ENCODE measurements around the gene SARDH.

SARDH gene

DNA sequence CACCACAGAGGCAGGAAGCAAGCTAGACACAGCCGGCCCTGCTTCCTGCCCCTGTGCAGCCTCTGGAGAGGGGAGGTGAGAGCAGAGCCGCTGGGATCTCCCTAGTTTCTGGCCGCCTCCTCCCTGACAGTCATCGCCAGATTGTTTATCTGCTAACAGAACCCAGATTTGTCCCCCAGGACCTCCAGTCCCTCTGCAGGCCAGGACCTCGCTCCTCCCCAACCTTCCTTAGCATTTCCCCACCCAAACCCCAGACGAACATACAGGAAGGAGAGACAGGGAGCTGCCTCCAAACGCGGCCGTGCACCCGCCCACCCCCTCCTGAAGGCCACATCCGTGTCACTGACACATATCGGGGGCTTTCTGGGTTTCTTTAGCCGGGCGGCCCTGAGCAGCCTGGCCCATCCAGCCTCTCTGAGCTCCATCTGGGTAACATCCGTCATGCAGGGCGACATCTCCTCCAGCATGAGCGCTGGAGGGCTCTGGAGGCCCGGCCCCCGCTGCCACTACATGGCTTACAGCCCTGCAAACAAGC is 54.5 kb downstream of the SARDH start:
- Histone ChIP-seq H3K27ac (ENCODE audit: low read length) (no peak overlapping the region), H3K9me3 (ENCODE audit: insufficient read depth, low read length, severe bottlenecking) (no peaks in the 10 kb centered on the region), H3K4me2 (ENCODE audit: insufficient read depth, low read length) (no peak overlapping the region), H3K27me3 (ENCODE audit: insufficient read depth, low read length, poor library complexity) (no peaks in the 10 kb centered on the region), H3K4me1 (ENCODE audit: insufficient read depth, low read length) (peaks cover 3% of the 10 kb centered on the region), H3K4me3 (ENCODE audit: low read depth in 1 of 2, low read length in 2 of 2) (no peak overlapping the region), H3K79me2 (ENCODE audit: insufficient read depth, low read length) (no peaks in the 10 kb centered on the region), H4K20me1 (ENCODE audit: insufficient read depth, low read length) (no peaks in the 10 kb centered on the region; the same call in 1 of the 2 replicates), H2AFZ (ENCODE audit: low read depth, low read length) (no peak overlapping the region), H3K36me3 (ENCODE audit: insufficient read depth, low read length) (no peaks in the 10 kb centered on the region), H3K9ac (ENCODE audit: low read depth, low read length) (no peak overlapping the region)
- DNase-seq, result peak; percentile 54
- peak; percentile 91 for ATAC-seq (ENCODE audit: insufficient read depth, low read depth)
- TF ChIP-seq, protein P1, sequence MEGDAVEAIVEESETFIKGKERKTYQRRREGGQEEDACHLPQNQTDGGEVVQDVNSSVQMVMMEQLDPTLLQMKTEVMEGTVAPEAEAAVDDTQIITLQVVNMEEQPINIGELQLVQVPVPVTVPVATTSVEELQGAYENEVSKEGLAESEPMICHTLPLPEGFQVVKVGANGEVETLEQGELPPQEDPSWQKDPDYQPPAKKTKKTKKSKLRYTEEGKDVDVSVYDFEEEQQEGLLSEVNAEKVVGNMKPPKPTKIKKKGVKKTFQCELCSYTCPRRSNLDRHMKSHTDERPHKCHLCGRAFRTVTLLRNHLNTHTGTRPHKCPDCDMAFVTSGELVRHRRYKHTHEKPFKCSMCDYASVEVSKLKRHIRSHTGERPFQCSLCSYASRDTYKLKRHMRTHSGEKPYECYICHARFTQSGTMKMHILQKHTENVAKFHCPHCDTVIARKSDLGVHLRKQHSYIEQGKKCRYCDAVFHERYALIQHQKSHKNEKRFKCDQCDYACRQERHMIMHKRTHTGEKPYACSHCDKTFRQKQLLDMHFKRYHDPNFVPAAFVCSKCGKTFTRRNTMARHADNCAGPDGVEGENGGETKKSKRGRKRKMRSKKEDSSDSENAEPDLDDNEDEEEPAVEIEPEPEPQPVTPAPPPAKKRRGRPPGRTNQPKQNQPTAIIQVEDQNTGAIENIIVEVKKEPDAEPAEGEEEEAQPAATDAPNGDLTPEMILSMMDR (IDR thresholded peaks at IDR 0.05; ENCODE audit: borderline replicate concordance, extremely low read depth, low read length, poor library complexity, severe bottlenecking), result no peak
- no peak for TF ChIP-seq EZH2 (IDR thresholded peaks at IDR 0.05; ENCODE audit: borderline replicate concordance, low read depth, low read length, severe bottlenecking)

- Histone ChIP-seq H3K4me3 (ENCODE audit: low read depth in 1 of 2, low read length in 2 of 2) (no peak overlapping the region), H3K27ac (ENCODE audit: low read length) (no peak overlapping the region), H3K4me2 (ENCODE audit: insufficient read depth, low read length) (no peak overlapping the region), H3K4me1 (ENCODE audit: insufficient read depth, low read length) (peaks cover 3% of the 10 kb centered on the region), H3K27me3 (ENCODE audit: insufficient read depth, low read length, poor library complexity) (no peaks in the 10 kb centered on the region), H3K79me2 (ENCODE audit: insufficient read depth, low read length) (no peaks in the 10 kb centered on the region), H3K9me3 (ENCODE audit: insufficient read depth, low read length, severe bottlenecking) (no peaks in the 10 kb centered on the region), H4K20me1 (ENCODE audit: insufficient read depth, low read length) (no peaks in the 10 kb centered on the region; the same call in 1 of the 2 replicates), H3K9ac (ENCODE audit: low read depth, low read length) (no peak overlapping the region), H3K36me3 (ENCODE audit: insufficient read depth, low read length) (no peaks in the 10 kb centered on the region), H2AFZ (ENCODE audit: low read depth, low read length) (no peak overlapping the region)
- DNase-seq (no peak), ATAC-seq (ENCODE audit: insufficient read depth, low read depth) (peak; percentile 18; the same call in 1 of the 3 replicates)
- no peak for TF ChIP-seq EZH2 (IDR thresholded peaks at IDR 0.05; ENCODE audit: borderline replicate concordance, low read depth, low read length, severe bottlenecking)
- TF ChIP-seq, protein P1 (IDR thresholded peaks at IDR 0.05; ENCODE audit: borderline replicate concordance, extremely low read depth, low read length, poor library complexity, severe bottlenecking), result no peak
Observed at GRCh38 chr9:133682818-133683585, 55.1 kb downstream of the SARDH start.

DNA sequence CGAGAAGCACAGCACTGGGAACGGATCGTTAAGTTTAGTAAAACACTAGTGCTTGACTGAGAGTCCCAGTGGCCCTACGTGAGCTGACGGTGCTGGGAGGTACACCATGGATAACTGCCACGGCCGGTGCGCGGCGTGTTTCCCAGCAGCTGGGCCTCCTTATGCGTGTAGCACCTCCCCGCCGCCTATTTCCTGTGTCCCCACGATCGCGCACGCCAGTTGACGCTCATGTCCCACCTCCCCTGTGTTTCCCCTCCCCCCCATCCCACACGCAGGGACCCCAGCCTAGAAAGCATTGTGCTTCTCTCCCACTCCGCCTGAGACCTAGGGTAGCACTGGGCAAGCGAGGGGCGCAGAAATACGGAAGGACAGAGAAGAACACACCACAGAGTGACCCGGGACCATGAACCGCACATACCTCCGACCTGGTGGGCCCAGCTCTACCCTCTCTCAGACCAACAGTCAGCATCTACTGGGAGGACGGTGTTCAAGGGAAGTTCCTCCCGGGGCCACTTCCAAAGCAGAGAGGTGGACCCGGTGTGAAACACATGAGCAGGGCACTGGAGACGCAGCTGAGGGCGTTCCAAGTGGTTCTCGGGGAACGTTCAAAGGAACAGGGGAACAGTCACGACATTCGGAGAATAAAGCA is 56.4 kb downstream of the SARDH start:
- H4K20me1 ChIP-seq (ENCODE audit: insufficient read depth, low read length), result no peaks in the 10 kb centered on the region; the same call in 1 of the 2 replicates
- H3K9ac ChIP-seq (ENCODE audit: low read depth, low read length), result no peak overlapping the region
- no peaks in the 10 kb centered on the region for H3K36me3 ChIP-seq (ENCODE audit: insufficient read depth, low read length)
- no peak for DNase-seq
- peaks cover 3% of the 10 kb centered on the region for H3K4me1 ChIP-seq (ENCODE audit: insufficient read depth, low read length)
- H3K4me3 ChIP-seq (ENCODE audit: low read depth in 1 of 2, low read length in 2 of 2), result no peak overlapping the region
- no peaks in the 10 kb centered on the region for H3K9me3 ChIP-seq (ENCODE audit: insufficient read depth, low read length, severe bottlenecking)
- TF ChIP-seq EZH2 (IDR thresholded peaks at IDR 0.05; ENCODE audit: borderline replicate concordance, low read depth, low read length, severe bottlenecking), result no peak
- TF ChIP-seq, protein P1 (IDR thresholded peaks at IDR 0.05; ENCODE audit: borderline replicate concordance, extremely low read depth, low read length, poor library complexity, severe bottlenecking), result no peak
- no peaks in the 10 kb centered on the region for H3K27me3 ChIP-seq (ENCODE audit: insufficient read depth, low read length, poor library complexity)
- no peaks in the 10 kb centered on the region for H3K79me2 ChIP-seq (ENCODE audit: insufficient read depth, low read length)
- H2AFZ ChIP-seq (ENCODE audit: low read depth, low read length), result no peak overlapping the region
- no peak for ATAC-seq (ENCODE audit: insufficient read depth, low read depth)
- H3K27ac ChIP-seq (ENCODE audit: low read length), result no peak overlapping the region
- no peak overlapping the region for H3K4me2 ChIP-seq (ENCODE audit: insufficient read depth, low read length)
